Tibial nerve (tissue), 3 donors: Measurements from ENCODE around the gene DLG1.

ENCODE experiments used
- POLR2A ChIP-seq, 2 donors: fragments of 450-650 bp; IDR thresholded peaks; one replicate each; pipeline ENCODE4 v1.6.1; 2017; ENCODE audit warnings: antibody characterized with exemption in 2 of 2, mild to moderate bottlenecking in 2 of 2, moderate library complexity in 2 of 2
- TF ChIP-seq, protein P1 (sequence below), 5 experiments: fragments of 200-600 bp in 3 of 5; fragments of 450-650 bp in 2 of 5; sonication (generic) in 3 of 5; IDR thresholded peaks; one replicate each; pipeline ENCODE4 v1.5.1; 2016 to 2019; ENCODE audit warnings: antibody characterized with exemption in 5 of 5, mild to moderate bottlenecking in 3 of 5, moderate library complexity in 2 of 5

DNA sequence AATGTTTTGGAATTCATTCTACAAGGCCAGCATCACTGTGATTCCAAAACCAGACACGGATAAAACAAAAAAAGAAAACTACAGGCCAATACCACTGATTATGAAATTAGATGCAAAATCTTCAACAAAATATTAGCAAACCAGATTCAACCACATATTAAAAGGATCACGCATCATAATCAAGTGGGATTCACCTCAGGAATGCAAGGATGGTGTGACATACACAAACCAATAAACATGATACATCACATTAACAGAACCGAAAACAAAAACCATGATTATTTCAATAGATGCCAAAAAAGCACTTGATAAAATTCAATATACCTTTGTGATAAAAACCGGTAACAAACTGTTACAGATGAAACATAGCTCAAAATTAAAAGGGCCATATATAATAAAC, 48.9 kb downstream of the DLG1 start:
- TF ChIP-seq, protein P1, sequence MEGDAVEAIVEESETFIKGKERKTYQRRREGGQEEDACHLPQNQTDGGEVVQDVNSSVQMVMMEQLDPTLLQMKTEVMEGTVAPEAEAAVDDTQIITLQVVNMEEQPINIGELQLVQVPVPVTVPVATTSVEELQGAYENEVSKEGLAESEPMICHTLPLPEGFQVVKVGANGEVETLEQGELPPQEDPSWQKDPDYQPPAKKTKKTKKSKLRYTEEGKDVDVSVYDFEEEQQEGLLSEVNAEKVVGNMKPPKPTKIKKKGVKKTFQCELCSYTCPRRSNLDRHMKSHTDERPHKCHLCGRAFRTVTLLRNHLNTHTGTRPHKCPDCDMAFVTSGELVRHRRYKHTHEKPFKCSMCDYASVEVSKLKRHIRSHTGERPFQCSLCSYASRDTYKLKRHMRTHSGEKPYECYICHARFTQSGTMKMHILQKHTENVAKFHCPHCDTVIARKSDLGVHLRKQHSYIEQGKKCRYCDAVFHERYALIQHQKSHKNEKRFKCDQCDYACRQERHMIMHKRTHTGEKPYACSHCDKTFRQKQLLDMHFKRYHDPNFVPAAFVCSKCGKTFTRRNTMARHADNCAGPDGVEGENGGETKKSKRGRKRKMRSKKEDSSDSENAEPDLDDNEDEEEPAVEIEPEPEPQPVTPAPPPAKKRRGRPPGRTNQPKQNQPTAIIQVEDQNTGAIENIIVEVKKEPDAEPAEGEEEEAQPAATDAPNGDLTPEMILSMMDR (IDR thresholded peaks at IDR 0.05): no peak
- no peak for TF ChIP-seq POLR2A (IDR thresholded peaks at IDR 0.05)
